Diencephalon (tissue), 1 donor: Measurements from ENCODE around the gene PNKD. TPM values are rescaled to one million over a fixed set of nuclear protein-coding genes. Genes with fewer than 3 reads are reported as not detected.

Experiments used
- small RNA-seq: library from RNA; depleted of rRNA; stranded (forward); fragments of <200 nt; gene quantifications from one replicate; pipeline ENCODE3, GENCODE V24; 2014
- total RNA-seq: library from RNA; depleted of rRNA; stranded (reverse); fragments of >200 nt; gene quantifications from one replicate; pipeline ENCODE4 v1.2.3, GENCODE V29; 2014

PNKD gene
- 20.3 TPM for total RNA-seq

GRCh38 chr2:218269900-218270720 lies at the start of gene PNKD, which contains the start of gene AAMP:
PNKD (plus strand) TSS chr2:218270519; CDS start chr2:218270536, 17 bp downstream.
AAMP (minus strand) TSS chr2:218270137; CDS start chr2:218270086, 51 bp downstream.

GRCh38 chr2:218260742-218261422 lies 9.4 kb upstream of the PNKD start, which contains the start of gene GPBAR1:
GPBAR1 (plus strand) TSS chr2:218261015; CDS start chr2:218262725, 1,710 bp downstream.

GRCh38 chr2:218292048-218293014 lies 22.0 kb downstream of the PNKD start, which contains the start of gene TMBIM1:
TMBIM1 (minus strand) TSS chr2:218292503; CDS start chr2:218282141, 10,362 bp downstream.

GRCh38 chr2:218381916-218382366 lies 111.6 kb downstream of the PNKD start, which contains the start of gene SLC11A1:
SLC11A1 (plus strand) TSS chr2:218382273; CDS start chr2:218382369, 96 bp downstream.

Small RNA genes lying within 50 kb of the gene (small RNA-seq; reads per million reads assigned to genes)
- not detected for gene MIR6810

Other genes starting within 250 kb of the PNKD start
- 0.23 TPM for gene RUFY4, start 201.3 kb upstream of the PNKD start, total RNA-seq
- 0.23 TPM for gene CXCR2, start 144.5 kb upstream of the PNKD start, total RNA-seq
- not detected for gene CXCR1, start 103.6 kb upstream of the PNKD start, total RNA-seq
- 164 TPM for gene ARPC2, start 53.3 kb upstream of the PNKD start, total RNA-seq
- not detected for gene GPBAR1, start 9.5 kb upstream of the PNKD start, total RNA-seq
- 95.5 TPM for gene AAMP, start 382 bp upstream of the PNKD start, total RNA-seq
- gene TMBIM1, start 22.0 kb downstream of the PNKD start, total RNA-seq, result 15.7 TPM
- 3.0 TPM for gene CATIP, start 86.3 kb downstream of the PNKD start, total RNA-seq
- gene SLC11A1, start 111.8 kb downstream of the PNKD start, total RNA-seq, result 3.5 TPM
- gene CTDSP1, start 129.3 kb downstream of the PNKD start, total RNA-seq, result 18.7 TPM
- not detected for gene VIL1, start 148.6 kb downstream of the PNKD start, total RNA-seq